GM12801 (cell line): ENCODE measurements around the gene MOSMO.

ENCODE experiments used
- CTCF ChIP-seq: IDR thresholded peaks from one replicate; pipeline ENCODE4 v1.5.1; 2011; ENCODE audit warnings: control low read depth; ENCODE audit not compliant: insufficient read length; ENCODE audit errors: extremely low read depth

Gene MOSMO

GRCh38 chr16:22029632-22030031 is 21.7 kb downstream of the MOSMO start:
- no peak for TF ChIP-seq CTCF

GRCh38 chr16:22030087-22030812 is 22.3 kb downstream of the MOSMO start:
- TF ChIP-seq CTCF: no peak

- TF ChIP-seq CTCF: no peak
Observed at GRCh38 chr16:22031483-22032083, 23.7 kb downstream of the MOSMO start.

GRCh38 chr16:22034503-22034902 is 26.6 kb downstream of the MOSMO start:
- no peak for TF ChIP-seq CTCF

- TF ChIP-seq CTCF: no peak
Observed at GRCh38 chr16:22035153-22035552, 27.2 kb downstream of the MOSMO start.

- no peak for TF ChIP-seq CTCF
Observed at GRCh38 chr16:22050963-22051362, 43.1 kb downstream of the MOSMO start.

GRCh38 chr16:22052980-22053379 is 45.1 kb downstream of the MOSMO start:
- TF ChIP-seq CTCF: no peak
